ENCODE results near the gene PSD4.

The PSD4 gene

GRCh38 chr2:113225263-113226259 is 51.8 kb downstream of the PSD4 start:
- no peak for DNase-seq

GRCh38 chr2:113226462-113226861 is 52.7 kb downstream of the PSD4 start:
- DNase-seq: no peak

GRCh38 chr2:113227290-113227689 is 53.5 kb downstream of the PSD4 start:
- no peak for DNase-seq

- DNase-seq: no peak
These were observed 53.9 kb downstream of the PSD4 start for GRCh38 chr2:113227698-113228097.

- no peak for DNase-seq
These were observed 54.6 kb downstream of the PSD4 start for GRCh38 chr2:113228351-113228750.

- DNase-seq: no peak
These were observed 55.4 kb downstream of the PSD4 start for GRCh38 chr2:113228991-113229716.

- peak; percentile 27 to 38 for DNase-seq
These were observed 56.0 kb downstream of the PSD4 start for GRCh38 chr2:113229795-113230194.

- peak; percentile 16 to 59 for DNase-seq
These were observed 56.8 kb downstream of the PSD4 start for GRCh38 chr2:113230531-113230930.

- DNase-seq: no peak
These were observed 57.3 kb downstream of the PSD4 start for GRCh38 chr2:113231064-113231463.

GRCh38 chr2:113232123-113232522 is 58.4 kb downstream of the PSD4 start:
- no peak for DNase-seq

- DNase-seq: no peak
These were observed 59.0 kb downstream of the PSD4 start for GRCh38 chr2:113232740-113233139.

- no peak for DNase-seq
These were observed 60.1 kb downstream of the PSD4 start for GRCh38 chr2:113233593-113234550.

- peak in 1 of 2 experiments; percentile 47 for DNase-seq
These were observed 61.1 kb downstream of the PSD4 start for GRCh38 chr2:113234721-113235346.

GRCh38 chr2:113235347-113236226 is 61.8 kb downstream of the PSD4 start:
- DNase-seq: peak; percentile 85 to 88

- no peak for DNase-seq
These were observed 62.8 kb downstream of the PSD4 start for GRCh38 chr2:113236367-113237159.

GRCh38 chr2:113237604-113238160 is 63.9 kb downstream of the PSD4 start:
- DNase-seq: no peak

GRCh38 chr2:113238871-113239839 is 65.4 kb downstream of the PSD4 start:
- DNase-seq: no peak

- peak; percentile 28 to 32 for DNase-seq
These were observed 66.6 kb downstream of the PSD4 start for GRCh38 chr2:113240150-113240914.
